G401.6 (cell line): ENCODE results near the gene ARNT2.

ENCODE experiments used
- FAIRE-seq: peaks from 2 replicates; lab custom pipeline; 2012; peaks lifted over from hg19 to GRCh38; lab: Jason Lieb, UNC

ARNT2 gene

DNA sequence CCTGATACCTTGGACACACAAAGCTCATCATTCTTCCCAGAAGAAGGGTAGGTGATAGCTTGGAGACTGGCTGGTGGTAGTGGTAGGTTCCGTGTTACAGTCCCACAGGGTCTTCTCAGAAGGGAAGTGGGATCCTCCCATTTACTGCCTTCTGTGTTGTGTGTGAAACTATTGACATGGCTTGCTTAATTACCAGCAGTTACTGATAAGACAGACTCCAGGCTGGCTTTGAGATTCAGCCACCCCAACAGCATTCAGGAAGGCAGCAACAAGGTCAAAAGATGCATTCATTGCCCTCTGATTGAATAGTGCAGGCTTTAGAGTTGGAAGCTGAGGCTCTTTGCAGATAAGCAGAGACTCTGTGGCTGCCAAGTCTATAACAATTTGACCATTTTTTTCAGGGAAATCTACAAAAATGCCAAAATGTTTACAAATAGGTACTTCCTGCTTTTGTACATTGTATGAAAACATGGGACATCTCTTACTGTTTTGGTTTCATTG, 7.7 kb downstream of the ARNT2 start:
- FAIRE-seq: no peak

DNA sequence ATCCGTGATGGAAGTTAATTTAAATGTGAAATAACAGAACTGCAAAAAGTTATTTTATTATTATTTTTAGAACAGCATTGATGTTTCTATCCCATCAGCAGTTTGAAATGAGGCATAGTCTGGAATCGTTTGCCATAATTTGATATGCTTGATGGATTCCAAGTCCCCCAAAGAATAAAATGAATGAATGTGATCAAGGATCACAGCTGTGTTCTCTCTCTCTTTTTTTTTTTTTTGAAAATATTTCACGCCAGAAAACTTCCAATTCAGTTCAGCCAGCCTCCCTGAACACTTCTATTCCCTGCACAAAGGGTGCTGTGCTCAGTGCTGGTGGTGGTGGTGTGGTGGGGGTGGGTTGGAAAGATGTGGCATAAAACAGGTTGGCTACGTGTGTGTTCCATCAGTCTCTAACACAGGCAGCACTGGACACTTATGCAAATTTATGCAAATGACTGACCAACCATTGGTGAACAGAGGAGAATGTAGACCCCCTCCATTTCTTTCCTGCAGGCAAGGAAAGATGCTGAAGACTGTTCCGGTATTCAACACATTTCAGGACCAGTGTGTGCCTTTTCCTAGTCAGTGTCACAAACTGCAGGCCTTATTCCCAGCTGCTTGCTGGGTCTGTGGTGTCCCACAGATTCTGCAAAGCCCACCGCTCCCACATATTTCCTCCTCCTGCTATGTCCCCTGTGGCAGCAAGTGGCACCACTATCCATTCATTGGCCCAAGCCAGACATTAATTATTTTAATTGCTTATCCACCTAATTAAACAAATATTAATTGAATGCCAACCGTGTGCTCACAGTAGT, 10.6 kb downstream of the ARNT2 start:
- no peak for FAIRE-seq

DNA sequence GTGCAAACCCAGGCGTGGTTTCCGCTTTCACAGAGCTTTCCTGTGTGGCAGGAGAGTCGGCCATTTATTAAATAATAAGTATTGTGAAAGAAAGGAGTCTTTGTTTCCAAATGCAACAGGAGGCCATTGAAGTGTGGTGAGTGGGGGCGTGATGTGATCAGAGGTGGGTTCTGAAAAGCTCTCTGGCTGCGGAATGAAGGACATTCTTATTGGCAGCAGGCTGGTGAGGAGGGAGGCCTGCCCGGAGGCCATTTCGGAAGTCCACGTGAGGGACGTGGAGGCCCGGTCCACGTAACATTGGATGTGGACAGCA, 11.1 kb downstream of the ARNT2 start:
- FAIRE-seq: no peak

DNA sequence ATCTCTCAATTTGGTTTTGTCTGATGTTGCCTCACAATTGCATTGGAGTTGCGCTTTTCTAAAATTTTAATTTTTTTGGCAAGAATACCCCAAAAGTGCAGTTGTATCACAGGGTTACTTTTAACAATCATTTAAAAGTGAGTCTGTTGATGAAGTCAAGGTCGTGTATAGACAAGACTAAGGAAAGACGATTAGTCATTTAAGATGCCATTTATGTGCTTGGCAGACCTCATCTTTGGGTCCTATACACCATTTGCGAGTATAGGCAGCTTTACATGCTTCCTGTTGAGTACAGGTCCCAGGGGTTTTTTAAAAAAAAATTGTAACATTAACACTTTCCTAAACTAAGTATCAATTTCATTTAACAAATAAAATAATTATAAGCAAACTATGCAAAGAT, 12.5 kb downstream of the ARNT2 start:
- FAIRE-seq: no peak

DNA sequence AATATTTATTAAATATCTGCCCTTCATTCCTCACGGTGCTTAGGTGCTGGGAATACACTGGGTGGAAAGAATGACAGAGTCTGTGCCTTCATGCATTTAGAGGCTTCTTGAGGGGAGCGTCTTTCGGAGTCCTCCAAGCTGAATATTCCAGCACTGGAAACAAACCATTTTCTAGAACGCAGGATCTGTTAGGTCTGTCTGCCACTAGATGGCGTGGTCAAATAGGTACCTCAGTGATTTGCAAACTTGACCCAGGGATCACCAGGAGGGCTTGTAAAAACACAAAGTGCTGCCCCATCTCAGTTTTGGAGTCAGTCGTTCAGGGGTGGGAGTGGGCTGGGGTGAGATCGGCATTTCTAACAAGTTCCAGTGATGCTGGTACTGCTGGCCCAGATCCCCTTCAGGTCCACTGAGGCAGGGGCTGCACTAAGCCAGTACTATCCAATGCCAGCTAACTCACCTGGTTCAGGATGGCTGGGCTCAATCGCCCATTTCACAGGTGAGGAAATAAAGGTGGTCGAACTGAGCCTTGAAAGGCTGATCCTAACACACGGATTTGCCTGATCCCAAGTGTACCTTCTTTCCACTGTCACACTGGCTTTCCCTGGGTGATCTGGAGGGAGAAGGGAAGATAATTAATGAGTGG, 14.8 kb downstream of the ARNT2 start:
- no peak for FAIRE-seq

DNA sequence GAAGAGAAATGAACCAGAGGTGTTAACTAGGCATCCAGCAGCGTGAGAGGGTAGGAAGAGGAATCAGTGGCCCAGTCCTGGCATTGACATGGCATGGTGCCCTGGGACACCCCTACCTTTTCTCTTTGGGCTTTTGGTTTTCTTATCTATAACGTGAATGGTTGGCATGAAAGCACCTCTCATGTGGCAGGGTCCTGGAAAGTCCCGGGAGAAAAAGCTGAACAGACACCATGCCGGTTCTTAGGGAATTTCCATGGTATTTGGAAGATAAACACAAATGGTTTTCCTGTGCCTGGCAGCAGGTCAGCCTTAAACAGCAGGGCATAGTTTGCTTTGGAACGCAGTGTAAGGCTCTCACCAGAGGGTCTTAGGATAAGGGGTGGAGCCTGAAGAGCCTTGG, 15.4 kb downstream of the ARNT2 start:
- no peak for FAIRE-seq

DNA sequence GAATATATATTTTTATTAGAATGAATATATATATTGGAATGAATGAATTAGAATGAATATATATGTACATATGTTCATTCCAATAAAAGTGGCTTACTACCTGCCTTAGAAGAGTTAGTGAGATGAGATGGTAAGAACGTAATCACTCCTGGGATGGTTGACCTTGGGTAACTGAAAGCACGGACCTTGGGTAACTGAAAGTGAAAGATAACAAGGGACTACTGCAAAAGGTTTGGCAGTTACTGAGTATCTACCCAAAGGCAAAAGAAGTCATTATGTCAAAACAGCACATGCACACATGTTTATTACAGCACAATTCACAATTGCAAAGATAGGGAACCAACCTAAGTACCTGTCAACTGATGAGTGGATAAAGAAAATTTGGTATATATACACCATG, 16.5 kb downstream of the ARNT2 start:
- FAIRE-seq: no peak

DNA sequence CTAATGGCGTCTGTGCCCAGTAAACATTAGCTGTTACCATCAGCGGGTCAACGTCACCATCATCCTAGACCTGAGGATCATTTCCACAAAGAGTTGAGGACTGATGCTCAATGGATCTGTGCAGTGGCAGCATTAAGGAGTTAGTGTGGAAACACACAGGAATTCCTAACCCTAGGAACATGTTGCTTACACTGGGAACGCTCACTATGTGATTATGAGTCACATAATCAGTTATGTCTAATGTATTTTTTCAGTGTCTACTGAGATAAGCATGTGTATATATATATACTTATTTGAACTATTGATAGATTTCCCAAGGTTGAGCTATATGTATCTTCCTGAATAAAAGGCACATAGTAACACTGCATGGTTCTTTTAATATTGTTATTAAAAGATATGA, 19.0 kb downstream of the ARNT2 start:
- FAIRE-seq: no peak

DNA sequence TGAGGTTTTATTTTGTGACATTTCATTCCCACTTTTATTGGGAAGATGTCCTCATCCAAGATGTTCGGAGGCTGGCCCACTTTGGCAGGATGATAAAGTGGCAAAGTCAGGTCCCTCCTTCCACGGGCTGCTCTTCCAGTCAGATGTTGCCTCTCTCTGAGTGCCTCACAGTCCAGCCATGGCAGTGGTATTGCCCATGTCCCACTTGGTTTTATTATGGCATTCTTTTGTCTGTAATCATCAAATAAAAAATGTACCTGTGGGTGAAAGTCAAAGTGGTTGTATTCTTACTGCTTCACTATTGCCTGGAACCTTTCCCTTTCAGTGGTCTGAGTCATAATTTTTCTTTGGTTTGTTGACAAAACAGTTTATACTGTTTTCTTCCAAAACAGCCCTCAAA, 20.2 kb downstream of the ARNT2 start:
- no peak for FAIRE-seq

DNA sequence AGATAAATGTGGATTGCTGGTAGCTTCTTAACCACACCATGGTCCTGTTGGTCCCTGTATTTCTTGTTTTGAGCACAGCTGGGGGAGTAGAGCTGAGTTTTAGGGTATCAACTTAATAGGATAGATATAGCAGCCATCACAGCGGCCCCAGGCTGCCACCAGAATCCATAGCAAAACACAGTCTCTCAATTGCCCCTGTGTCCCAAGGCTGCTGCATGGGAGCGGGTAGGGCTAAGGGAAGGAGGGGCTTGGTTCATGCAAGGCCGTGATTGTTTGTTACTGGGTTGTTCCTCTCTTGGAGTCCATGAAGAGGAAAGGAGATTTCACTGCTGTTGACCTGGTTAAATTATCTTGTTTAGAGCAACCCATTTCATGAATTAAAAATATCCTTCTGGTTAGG, 22.1 kb downstream of the ARNT2 start:
- FAIRE-seq: no peak

DNA sequence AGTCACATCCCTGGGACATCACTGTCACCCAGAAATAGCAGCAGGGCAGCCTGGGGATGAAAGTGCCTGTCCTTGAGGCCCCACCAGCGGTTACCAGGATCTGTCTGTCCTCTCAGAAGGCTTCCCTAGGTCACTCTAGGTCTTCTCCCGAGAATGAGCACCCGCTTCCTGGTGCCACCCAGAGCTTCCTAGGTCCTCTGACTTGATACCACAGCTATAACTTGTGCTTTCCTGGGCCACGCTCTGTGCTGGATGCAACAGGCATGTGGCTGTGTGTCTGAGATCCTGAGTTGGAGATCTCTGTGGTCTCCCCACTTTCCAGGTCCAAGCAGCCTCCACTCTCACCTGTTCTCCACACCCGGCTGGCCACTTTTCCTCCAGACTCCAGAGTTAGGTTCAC, 25.8 kb downstream of the ARNT2 start:
- FAIRE-seq: no peak

DNA sequence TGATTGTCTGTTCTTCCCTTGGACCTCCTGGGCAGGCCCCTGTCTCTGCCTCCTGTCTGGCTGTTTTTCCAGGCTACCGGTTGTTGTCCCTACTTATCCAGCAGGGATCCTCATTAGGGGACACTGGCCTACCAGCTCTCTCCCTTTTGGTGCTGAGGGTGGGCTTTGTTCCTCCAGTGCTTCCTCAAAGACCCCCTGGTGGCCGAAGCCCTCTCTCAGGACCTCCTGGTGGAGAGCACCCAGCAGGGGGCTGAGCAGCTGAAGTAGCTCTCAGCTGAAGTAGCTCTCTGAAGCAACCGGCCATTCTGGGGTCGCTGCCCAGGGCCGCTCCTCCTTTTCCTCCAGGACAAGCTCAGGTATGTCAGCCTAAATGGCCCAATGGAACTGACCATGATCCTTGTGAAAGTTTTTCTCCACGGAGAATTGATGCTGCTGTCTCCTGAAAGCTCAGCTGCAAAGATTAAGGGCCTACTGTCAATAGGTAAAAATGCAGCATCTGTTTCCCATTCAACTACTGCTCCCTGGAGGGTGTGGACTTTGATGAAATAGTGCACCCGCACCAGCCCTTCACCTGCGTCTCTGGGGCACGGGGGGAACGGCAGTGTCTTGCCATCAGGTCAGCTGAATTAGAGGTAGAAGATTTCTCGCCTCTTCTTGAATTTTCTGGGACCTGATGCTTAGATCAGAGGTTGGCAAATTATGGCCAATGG, 27.6 kb downstream of the ARNT2 start:
- no peak for FAIRE-seq

DNA sequence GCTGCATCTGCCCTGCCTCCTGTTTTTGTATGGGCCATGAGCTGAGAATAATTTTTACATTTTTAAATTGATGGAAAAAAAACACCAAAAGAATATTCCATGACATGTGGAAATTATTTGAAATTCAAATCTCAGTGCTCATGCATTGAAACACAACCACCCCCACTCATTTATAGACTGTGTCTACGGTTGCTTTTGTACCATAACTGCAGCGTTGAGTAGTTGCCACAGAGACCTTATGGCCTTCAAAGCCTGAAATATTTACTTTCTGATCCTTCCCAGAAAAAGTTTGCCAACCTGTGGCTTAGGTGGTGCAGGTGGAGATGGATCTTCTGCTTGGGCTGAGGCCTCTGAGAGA, 28.1 kb downstream of the ARNT2 start:
- FAIRE-seq: no peak

DNA sequence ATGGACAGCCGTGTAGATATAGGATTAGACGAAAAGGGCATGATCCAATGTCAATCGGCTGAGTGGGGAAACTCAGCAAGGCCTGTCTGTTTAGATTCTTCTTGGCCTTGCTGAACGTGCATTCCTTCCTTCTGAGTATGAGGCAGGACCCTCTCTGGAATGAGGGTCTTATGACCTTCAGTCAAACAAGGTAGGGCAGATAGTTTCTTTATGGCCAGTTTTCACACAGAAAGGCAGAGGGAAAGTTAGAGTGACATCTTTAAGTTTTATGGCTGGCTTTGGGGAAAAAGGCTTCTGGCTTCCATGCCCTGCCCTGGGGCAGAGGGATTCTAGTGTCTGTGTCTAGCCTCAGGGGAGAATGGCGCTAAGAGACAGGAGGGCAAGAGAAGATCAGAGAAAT, 29.7 kb downstream of the ARNT2 start:
- no peak for FAIRE-seq

DNA sequence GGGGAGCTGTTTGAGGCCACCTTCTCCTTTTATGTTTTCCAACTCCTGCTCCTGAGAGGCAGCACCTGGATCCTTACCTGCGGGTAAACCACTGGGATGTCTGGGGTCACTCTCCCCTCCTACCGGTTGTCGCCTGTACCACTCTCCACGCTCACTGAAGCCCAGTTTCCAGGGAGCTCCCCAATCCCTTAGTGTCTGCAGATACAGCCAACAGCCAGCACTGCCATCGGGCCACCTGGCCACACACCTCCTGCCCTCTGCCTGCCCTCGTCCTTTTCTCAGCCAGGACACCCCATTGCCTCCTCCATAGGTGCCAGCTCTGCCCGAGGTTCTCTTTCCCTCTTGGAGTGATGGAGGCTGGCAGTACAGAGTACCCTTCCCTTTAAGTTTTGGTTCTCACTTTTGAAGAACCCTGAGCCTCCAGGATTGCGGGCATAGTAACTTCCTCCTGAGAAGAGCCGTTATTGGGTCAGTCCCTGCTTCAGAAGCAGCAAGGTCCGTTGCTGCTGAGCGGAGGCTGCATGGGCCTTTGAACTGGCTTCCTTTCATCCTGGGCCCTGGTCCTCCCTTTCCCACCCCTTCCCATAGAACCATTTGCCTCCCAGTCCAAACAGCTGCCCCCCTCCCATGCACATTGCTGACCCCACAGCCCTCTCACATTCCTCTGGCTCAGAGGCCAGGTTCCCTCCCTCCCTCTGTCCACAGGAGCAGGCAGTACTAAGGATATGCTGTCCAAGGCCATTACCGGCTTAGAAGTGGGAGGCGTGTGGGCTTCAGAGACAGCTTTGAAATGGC, 30.9 kb downstream of the ARNT2 start:
- FAIRE-seq: no peak

DNA sequence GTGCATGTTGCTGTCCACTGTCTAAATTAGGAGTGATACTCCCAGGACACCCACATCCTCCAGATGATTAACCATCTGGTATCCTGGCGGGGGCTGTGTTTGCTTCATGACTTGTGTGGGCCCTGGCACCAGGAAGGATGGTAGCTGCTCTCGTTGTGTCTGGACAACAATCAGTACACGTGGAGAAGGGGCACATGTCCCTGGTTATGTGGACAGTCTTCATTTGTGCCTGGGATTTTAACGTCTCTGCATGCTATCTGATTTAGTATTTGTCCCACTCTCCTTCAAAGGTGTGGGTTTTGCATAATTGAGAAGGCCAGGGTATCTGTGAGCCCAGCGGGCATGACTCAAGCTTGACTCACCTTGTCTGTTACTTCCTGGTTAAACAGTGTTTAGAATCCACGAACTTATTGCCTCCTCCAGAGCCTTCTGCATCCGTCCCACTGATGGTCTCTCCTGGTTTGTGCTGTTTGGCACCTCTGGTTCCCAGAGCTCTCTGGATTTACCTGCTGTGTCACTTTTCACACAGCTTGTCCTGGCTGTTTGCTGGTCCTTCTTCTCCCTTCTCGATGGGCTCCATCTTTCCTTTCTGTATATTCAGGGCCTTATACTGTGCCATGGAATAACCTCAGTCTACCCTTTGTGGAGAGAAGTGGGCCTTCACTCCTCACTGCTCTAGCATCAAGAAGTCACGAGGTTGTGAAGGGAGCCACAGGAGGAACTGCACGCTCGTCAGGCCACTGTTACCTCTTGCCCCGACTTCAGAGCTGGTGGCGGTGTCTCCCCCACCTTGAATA, 32.5 kb downstream of the ARNT2 start:
- FAIRE-seq: no peak

DNA sequence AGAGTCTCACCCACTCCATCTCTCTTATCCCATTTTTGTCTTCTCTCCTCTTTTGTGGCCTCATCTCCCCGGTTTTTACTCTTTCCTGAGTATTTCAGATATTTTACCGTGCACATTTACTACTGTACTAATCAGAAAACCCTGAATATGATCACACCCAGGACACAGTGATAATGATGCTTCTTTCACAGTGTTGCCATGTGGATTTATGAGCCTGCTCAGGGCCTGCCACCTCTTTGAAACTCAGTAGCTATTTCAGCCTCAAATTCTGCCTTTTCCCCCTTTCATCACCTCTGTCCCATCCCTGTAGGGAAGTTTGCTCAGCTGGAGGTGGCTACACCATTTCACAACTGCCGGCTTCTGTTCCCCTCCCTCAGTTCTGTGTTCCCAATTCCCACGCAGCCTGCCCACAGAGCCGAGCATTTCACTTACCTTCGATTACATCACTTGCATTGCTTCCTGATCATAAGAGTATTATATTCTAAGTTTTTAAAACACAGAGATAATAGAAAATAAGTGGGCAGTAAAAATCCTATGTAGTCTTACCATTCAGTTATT, 33.2 kb downstream of the ARNT2 start:
- FAIRE-seq: no peak

DNA sequence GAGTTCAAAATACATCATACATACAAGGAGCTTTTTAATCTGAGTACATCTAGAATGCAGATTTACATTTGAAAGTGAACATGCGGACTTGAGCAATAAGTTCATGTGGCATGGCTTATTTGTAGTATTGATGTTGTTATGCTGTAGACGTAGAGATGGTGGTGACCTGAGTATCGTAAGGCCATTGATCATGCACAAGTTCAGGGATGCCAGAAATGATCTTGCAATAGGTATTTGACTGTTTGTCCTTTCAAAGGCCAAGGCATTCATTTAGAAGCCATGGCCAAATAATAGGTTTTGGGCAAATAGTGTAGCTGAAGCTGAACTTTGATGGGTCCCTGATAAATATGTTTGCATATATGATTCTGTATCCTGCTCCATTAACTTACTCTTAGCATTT, 35.0 kb downstream of the ARNT2 start:
- no peak for FAIRE-seq

DNA sequence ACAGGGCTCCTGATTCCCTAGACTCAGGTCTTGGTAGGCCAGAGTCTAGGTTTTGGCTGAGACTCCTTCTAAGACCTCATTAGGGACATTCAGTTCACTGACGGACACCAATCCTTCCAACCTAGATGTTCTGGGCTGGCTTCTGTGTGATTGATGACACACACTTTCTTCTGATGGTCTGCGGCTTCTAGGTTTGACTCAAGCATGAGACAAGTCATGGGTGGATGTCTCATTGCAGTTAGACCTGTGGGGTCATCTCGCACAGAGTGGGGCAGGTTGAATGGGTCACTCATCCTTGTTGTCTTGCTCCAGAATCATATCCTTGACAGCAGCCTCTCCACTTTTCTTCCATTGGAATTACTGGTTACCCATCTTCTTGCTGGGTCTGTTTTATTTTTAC, 35.8 kb downstream of the ARNT2 start:
- no peak for FAIRE-seq

DNA sequence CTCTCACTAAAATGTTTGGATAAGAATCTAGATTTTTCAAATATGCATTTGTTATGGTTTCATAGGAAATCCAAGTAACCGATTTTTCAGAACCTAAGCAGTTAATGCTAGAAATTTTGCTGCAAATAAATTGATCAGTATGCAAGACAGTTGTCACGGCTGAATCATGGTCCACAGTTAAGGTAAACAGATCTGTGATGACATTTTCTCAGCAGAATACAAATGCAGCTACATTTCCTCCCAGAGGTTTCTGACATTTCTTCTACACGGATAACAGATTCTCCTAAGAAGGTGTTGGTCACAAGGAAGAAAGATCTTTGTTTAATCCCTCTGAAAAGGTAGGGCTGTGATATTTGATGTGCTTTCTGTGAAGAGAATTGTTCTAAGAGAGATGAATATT, 36.9 kb downstream of the ARNT2 start:
- FAIRE-seq: no peak

DNA sequence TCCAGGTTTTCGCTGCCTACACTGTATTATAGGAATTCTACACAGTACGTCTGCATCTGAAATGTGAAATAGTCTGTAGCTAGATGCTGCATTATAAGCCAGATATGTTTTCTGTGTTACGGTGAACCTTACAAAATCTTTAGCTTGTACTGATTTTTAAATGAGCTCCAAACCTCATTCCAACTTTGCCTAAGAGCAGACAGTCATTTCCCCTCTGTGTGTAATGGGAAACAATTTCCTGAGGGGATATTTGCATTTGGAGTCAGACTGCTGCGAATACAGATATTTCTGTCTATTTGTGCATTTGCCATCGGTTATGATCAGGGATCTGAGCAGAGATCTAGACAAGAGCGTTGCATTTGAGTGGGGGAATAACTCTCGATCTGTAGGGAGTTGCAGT, 37.5 kb downstream of the ARNT2 start:
- no peak for FAIRE-seq
